22Rv1 (cell line): ENCODE results near the gene PLA2G7.

Experiments used
- H3K27ac ChIP-seq: fragments of 450-650 bp; 2 replicates; pipeline ENCODE4 v1.5.1; 2017
- CTCF ChIP-seq: fragments of 450-650 bp; IDR thresholded peaks from 2 replicates; pipeline ENCODE4 v1.5.1; 2017; ENCODE audit warnings: mild to moderate bottlenecking
- ZFX ChIP-seq: fragments of 450-650 bp; IDR thresholded peaks from 2 replicates; pipeline ENCODE4 v1.6.1; 2017; ENCODE audit warnings: antibody characterized with exemption, borderline replicate concordance

The PLA2G7 gene

GRCh38 chr6:46730921-46731461 lies 4.2 kb downstream of the PLA2G7 start:
- no peak for TF ChIP-seq ZFX
- no peak overlapping the region for H3K27ac ChIP-seq

GRCh38 chr6:46729787-46730326 lies 5.3 kb downstream of the PLA2G7 start:
- no peak overlapping the region for H3K27ac ChIP-seq
- TF ChIP-seq ZFX = no peak
- TF ChIP-seq CTCF = no peak

- TF ChIP-seq CTCF (no peak), ZFX (no peak)
- no peak overlapping the region for H3K27ac ChIP-seq
Observed at GRCh38 chr6:46720401-46720800, 14.8 kb downstream of the PLA2G7 start.

- no peak for TF ChIP-seq CTCF
- no peak for TF ChIP-seq ZFX
- H3K27ac ChIP-seq = no peak overlapping the region
Observed at GRCh38 chr6:46719099-46719498, 16.1 kb downstream of the PLA2G7 start.

- no peak overlapping the region for H3K27ac ChIP-seq
- TF ChIP-seq ZFX (no peak), CTCF (no peak)
Observed at GRCh38 chr6:46715141-46715540, 20.0 kb downstream of the PLA2G7 start.

GRCh38 chr6:46711491-46711890 lies 23.7 kb downstream of the PLA2G7 start:
- no peak for TF ChIP-seq ZFX
- TF ChIP-seq CTCF = no peak
- no peak overlapping the region for H3K27ac ChIP-seq

GRCh38 chr6:46706464-46706863 lies 28.7 kb downstream of the PLA2G7 start:
- H3K27ac ChIP-seq = no peak overlapping the region
- no peak for TF ChIP-seq ZFX
- TF ChIP-seq CTCF = no peak

- TF ChIP-seq CTCF (peak; percentile 41), ZFX (no peak)
- H3K27ac ChIP-seq = no peak overlapping the region
Observed at GRCh38 chr6:46704562-46704961, 30.6 kb downstream of the PLA2G7 start.
